Measurements from ENCODE around the gene FGF13. TPM values are rescaled to one million over a fixed set of nuclear protein-coding genes. Genes with fewer than 3 reads are reported as not detected.

The FGF13 gene
- total and polyA plus RNA-seq, 2 experiments from 2014 or later, result 4.5 to 4.6 TPM

DNA sequence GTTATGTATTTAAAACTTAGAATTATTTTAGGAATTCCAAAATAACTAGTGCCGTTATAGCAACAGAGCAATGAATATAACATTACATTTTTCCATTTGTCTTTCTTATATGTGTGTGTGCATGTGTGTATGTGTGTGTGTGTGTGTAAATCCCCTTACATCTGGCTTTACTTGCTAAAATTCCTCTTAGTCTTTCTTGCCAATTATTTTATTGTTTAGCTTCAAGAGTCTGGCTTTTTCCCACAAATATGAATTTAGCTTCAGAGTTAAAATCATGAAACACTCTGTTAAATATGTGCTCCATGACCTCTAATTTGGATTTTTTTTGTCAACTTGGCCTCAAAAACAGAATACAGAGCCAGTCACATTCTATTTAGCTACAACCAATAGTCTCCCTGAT lies 18.9 kb downstream of the FGF13 start:
- no peak overlapping the region for H3K4me3 ChIP-seq
- in situ Hi-C loops (cut with MboI), result no loop called here
- H3K9ac ChIP-seq, result no peak overlapping the region
- H3F3A ChIP-seq (ENCODE audit: insufficient read depth), result no peaks in the 10 kb centered on the region
- H3K4me1 ChIP-seq (ENCODE audit: insufficient read depth), result peaks cover 10% of the 10 kb centered on the region; the same call in 1 of the 2 replicates
- WGBS, 2 experiments (ENCODE audit: low coverage in 1 of 2, low lambda C conversion rate in 2 of 2, missing lambda C conversion rate in 2 of 2), result 42 to 61% methylated on average over 1 of the region's 1 CpG
- no peaks in the 10 kb centered on the region for H3K9me3 ChIP-seq (ENCODE audit: low read depth)
- DNase-seq, result no peak
- no peaks in the 10 kb centered on the region for H3K27me3 ChIP-seq (replicated peaks; ENCODE audit: insufficient read depth)
- no peaks in the 10 kb centered on the region for H3K9me2 ChIP-seq (ENCODE audit: insufficient read depth)
- no peaks in the 10 kb centered on the region for H3K79me2 ChIP-seq (ENCODE audit: insufficient read depth)
- no peaks in the 10 kb centered on the region for H3K36me3 ChIP-seq (ENCODE audit: low read depth)
- no peak overlapping the region for H3K27ac ChIP-seq
- H2AFZ ChIP-seq, result no peak overlapping the region
- TF ChIP-seq EZH2phosphoT487 (IDR thresholded peaks at IDR 0.05; ENCODE audit: insufficient read depth, low read depth) (no peak), EZH2 (IDR thresholded peaks at IDR 0.05; ENCODE audit: insufficient read depth, poor library complexity, severe bottlenecking) (no peak)
- no peak overlapping the region for H3K4me2 ChIP-seq (ENCODE audit: unreplicated experiment)
- H4K20me1 ChIP-seq (ENCODE audit: insufficient read depth), result no peaks in the 10 kb centered on the region

- Histone ChIP-seq H3K36me3 (ENCODE audit: low read depth) (no peaks in the 10 kb centered on the region), H3K4me1 (ENCODE audit: insufficient read depth) (peaks cover 10% of the 10 kb centered on the region; the same call in 1 of the 2 replicates), H3K27me3 (replicated peaks; ENCODE audit: insufficient read depth) (no peaks in the 10 kb centered on the region), H3K9me2 (ENCODE audit: insufficient read depth) (no peaks in the 10 kb centered on the region), H3K79me2 (ENCODE audit: insufficient read depth) (no peaks in the 10 kb centered on the region), H4K20me1 (ENCODE audit: insufficient read depth) (no peaks in the 10 kb centered on the region), H2AFZ (peak overlapping the region; percentile 48; the same call in 1 of the 2 replicates), H3K9me3 (ENCODE audit: low read depth) (no peaks in the 10 kb centered on the region), H3F3A (ENCODE audit: insufficient read depth) (no peaks in the 10 kb centered on the region), H3K4me3 (0 out of 2 replicates have a peak overlapping the region, but pooled peaks have one; percentile 18), H3K9ac (no peak overlapping the region), H3K4me2 (ENCODE audit: unreplicated experiment) (no peak overlapping the region), H3K27ac (no peak overlapping the region)
- WGBS, 2 experiments (ENCODE audit: low coverage in 1 of 2, low lambda C conversion rate in 2 of 2, missing lambda C conversion rate in 2 of 2), result 3 to 8% methylated on average over 4 of the region's 4 CpGs
- no peak for DNase-seq
- in situ Hi-C loops (cut with MboI), result no loop called here
- no peak for TF ChIP-seq EZH2 (IDR thresholded peaks at IDR 0.05; ENCODE audit: insufficient read depth, poor library complexity, severe bottlenecking)
- no peak for TF ChIP-seq EZH2phosphoT487 (IDR thresholded peaks at IDR 0.05; ENCODE audit: insufficient read depth, low read depth)
Measured at GRCh38 chrX:138691186-138691585, 20.3 kb downstream of the FGF13 start.

DNA sequence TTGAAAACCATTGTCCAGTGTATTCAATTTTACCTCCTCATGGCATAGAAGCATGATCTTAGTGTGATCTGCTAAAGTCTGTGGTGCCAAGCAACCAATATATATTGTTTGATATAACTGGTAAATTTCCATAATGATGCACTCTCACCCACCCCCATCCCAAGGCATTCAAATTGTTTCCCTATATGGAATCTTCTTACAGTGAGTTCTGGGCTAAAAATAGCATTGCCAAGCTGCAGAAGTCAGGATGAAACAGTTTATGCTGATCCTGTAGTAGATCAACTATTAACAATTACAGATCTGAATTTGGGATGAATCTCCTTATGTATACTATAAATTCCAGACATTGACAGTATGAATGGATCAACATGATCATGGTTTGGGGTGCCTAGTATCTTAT lies 20.9 kb downstream of the FGF13 start:
- no peaks in the 10 kb centered on the region for H3K27me3 ChIP-seq (replicated peaks; ENCODE audit: insufficient read depth)
- TF ChIP-seq EZH2 (IDR thresholded peaks at IDR 0.05; ENCODE audit: insufficient read depth, poor library complexity, severe bottlenecking), result no peak
- H3K4me2 ChIP-seq (ENCODE audit: unreplicated experiment), result no peak overlapping the region
- no peaks in the 10 kb centered on the region for H3K36me3 ChIP-seq (ENCODE audit: low read depth)
- H2AFZ ChIP-seq, result peak overlapping the region; percentile 48; the same call in 1 of the 2 replicates
- H3K4me1 ChIP-seq (ENCODE audit: insufficient read depth), result peaks cover 10% of the 10 kb centered on the region; the same call in 1 of the 2 replicates
- no peak overlapping the region for H3K9ac ChIP-seq
- no peaks in the 10 kb centered on the region for H3K9me3 ChIP-seq (ENCODE audit: low read depth)
- no peak overlapping the region for H3K27ac ChIP-seq
- H3K9me2 ChIP-seq (ENCODE audit: insufficient read depth), result no peaks in the 10 kb centered on the region
- DNase-seq, result no peak
- no peaks in the 10 kb centered on the region for H4K20me1 ChIP-seq (ENCODE audit: insufficient read depth)
- no peaks in the 10 kb centered on the region for H3K79me2 ChIP-seq (ENCODE audit: insufficient read depth)
- 0 out of 2 replicates have a peak overlapping the region, but pooled peaks have one; percentile 18 for H3K4me3 ChIP-seq
- H3F3A ChIP-seq (ENCODE audit: insufficient read depth), result no peaks in the 10 kb centered on the region
- in situ Hi-C loops (cut with MboI), result no loop called here

DNA sequence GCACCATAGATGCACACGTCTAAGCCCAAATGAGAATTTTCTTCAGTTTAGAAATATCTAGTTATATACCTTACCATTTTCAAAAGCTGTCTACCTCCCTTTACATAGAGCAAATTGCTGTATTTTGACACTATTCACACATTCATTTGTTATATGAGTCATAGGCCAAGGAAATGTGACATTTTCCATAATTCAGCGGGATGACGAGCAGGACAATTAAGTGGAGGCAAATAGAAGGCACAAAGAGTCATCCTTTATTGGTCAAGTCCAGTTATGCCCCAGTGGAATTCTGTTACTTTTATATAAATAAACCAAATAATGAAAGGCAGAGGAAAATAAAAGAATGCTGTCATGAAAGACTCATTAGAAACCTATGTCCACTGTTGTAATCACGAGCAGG lies 27.9 kb downstream of the FGF13 start:
- TF ChIP-seq EZH2 (IDR thresholded peaks at IDR 0.05; ENCODE audit: insufficient read depth, poor library complexity, severe bottlenecking), result no peak
- no peak for TF ChIP-seq EZH2phosphoT487 (IDR thresholded peaks at IDR 0.05; ENCODE audit: insufficient read depth, low read depth)
- DNase-seq, result no peak
- no peak overlapping the region for H3K4me2 ChIP-seq (ENCODE audit: unreplicated experiment)
- in situ Hi-C loops (cut with MboI), result no loop called here
- no peaks in the 10 kb centered on the region for H4K20me1 ChIP-seq (ENCODE audit: insufficient read depth)
- no peaks in the 10 kb centered on the region for H3K36me3 ChIP-seq (ENCODE audit: low read depth)
- no peak overlapping the region for H3K27ac ChIP-seq
- WGBS, 2 experiments (ENCODE audit: low coverage in 1 of 2, low lambda C conversion rate in 2 of 2, missing lambda C conversion rate in 2 of 2), result 56 to 86% methylated on average over 4 of the region's 4 CpGs
- H3K79me2 ChIP-seq (ENCODE audit: insufficient read depth), result no peaks in the 10 kb centered on the region
- no peaks in the 10 kb centered on the region for H3F3A ChIP-seq (ENCODE audit: insufficient read depth)
- H3K4me3 ChIP-seq, result no peak overlapping the region
- no peak overlapping the region for H2AFZ ChIP-seq
- H3K9me2 ChIP-seq (ENCODE audit: insufficient read depth), result no peaks in the 10 kb centered on the region
- no peaks in the 10 kb centered on the region for H3K9me3 ChIP-seq (ENCODE audit: low read depth)
- no peaks in the 10 kb centered on the region for H3K27me3 ChIP-seq (replicated peaks; ENCODE audit: insufficient read depth)
- no peaks in the 10 kb centered on the region for H3K4me1 ChIP-seq (ENCODE audit: insufficient read depth)
- no peak overlapping the region for H3K9ac ChIP-seq

- no peak overlapping the region for H3K4me2 ChIP-seq (ENCODE audit: unreplicated experiment)
- WGBS, 2 experiments (ENCODE audit: low coverage in 1 of 2, low lambda C conversion rate in 2 of 2, missing lambda C conversion rate in 2 of 2), result 4 to 7% methylated on average over 2 of the region's 2 CpGs
- no peak overlapping the region for H3K9ac ChIP-seq
- no peaks in the 10 kb centered on the region for H3K9me3 ChIP-seq (ENCODE audit: low read depth)
- no peaks in the 10 kb centered on the region for H3K27me3 ChIP-seq (replicated peaks; ENCODE audit: insufficient read depth)
- no peaks in the 10 kb centered on the region for H3K36me3 ChIP-seq (ENCODE audit: low read depth)
- H4K20me1 ChIP-seq (ENCODE audit: insufficient read depth), result no peaks in the 10 kb centered on the region
- H3K27ac ChIP-seq, result no peak overlapping the region
- H3K9me2 ChIP-seq (ENCODE audit: insufficient read depth), result no peaks in the 10 kb centered on the region
- no peaks in the 10 kb centered on the region for H3F3A ChIP-seq (ENCODE audit: insufficient read depth)
- no peaks in the 10 kb centered on the region for H3K79me2 ChIP-seq (ENCODE audit: insufficient read depth)
- DNase-seq, result no peak
- TF ChIP-seq EZH2phosphoT487 (IDR thresholded peaks at IDR 0.05; ENCODE audit: insufficient read depth, low read depth) (no peak), EZH2 (IDR thresholded peaks at IDR 0.05; ENCODE audit: insufficient read depth, poor library complexity, severe bottlenecking) (no peak)
- no peak overlapping the region for H2AFZ ChIP-seq
- no peaks in the 10 kb centered on the region for H3K4me1 ChIP-seq (ENCODE audit: insufficient read depth)
- in situ Hi-C loops (cut with MboI), result no loop called here
- H3K4me3 ChIP-seq, result no peak overlapping the region
Measured at GRCh38 chrX:138669693-138670092, 41.8 kb downstream of the FGF13 start.

All from GM23248 (cell line).